Tibial nerve (tissue), 4 donors: ENCODE data around the gene EBNA1BP2.

Experiments
- CTCF ChIP-seq, 5 experiments: fragments of 200-600 bp in 3 of 5; fragments of 450-650 bp in 2 of 5; sonication (generic) in 3 of 5; IDR thresholded peaks; one replicate each; pipeline ENCODE4 v1.5.1; 2016 to 2019; ENCODE audit warnings: antibody characterized with exemption in 5 of 5, mild to moderate bottlenecking in 3 of 5, moderate library complexity in 2 of 5
- EP300 ChIP-seq, 2 donors: sonication (generic); formaldehyde crosslinking; IDR thresholded peaks; one replicate each; pipeline ENCODE4 v1.6.1; 2017; ENCODE audit warnings: antibody characterized with exemption in 2 of 2, mild to moderate bottlenecking in 1 of 2
- POLR2A ChIP-seq, 2 donors: fragments of 450-650 bp; IDR thresholded peaks; one replicate each; pipeline ENCODE4 v1.6.1; 2017; ENCODE audit warnings: antibody characterized with exemption in 2 of 2, mild to moderate bottlenecking in 2 of 2, moderate library complexity in 2 of 2

GRCh38 chr1:43197343-43198127 lies 25.4 kb upstream of the EBNA1BP2 start:
- TF ChIP-seq CTCF (IDR thresholded peaks at IDR 0.05) (no peak), POLR2A (IDR thresholded peaks at IDR 0.05) (no peak), EP300 (IDR thresholded peaks at IDR 0.05) (no peak)
